A673 (cell line): Measurements from ENCODE around the gene NDST4. TPM values are rescaled to one million over a fixed set of nuclear protein-coding genes. Genes with fewer than 3 reads are reported as not detected.

ENCODE experiments used
- Bru-seq: library from RNA; stranded (reverse); fragments of 400-500 nt; gene quantifications from one replicate; lab custom pipeline; 2021; lab: Mats Ljungman, UMichigan
- BruChase-seq, 2 experiments: library from RNA; stranded (reverse); fragments of 400-500 nt; gene quantifications; one replicate each; lab custom pipeline; 2021; lab: Mats Ljungman, UMichigan
- BruUV-seq: library from RNA; stranded (reverse); fragments of 400-500 nt; replicated peaks from 2 replicates; lab custom pipeline; 2021; lab: Mats Ljungman, UMichigan
- CTCF ChIA-PET: fragments of 300-600 bp; sonication (Branson Sonifier 250); formaldehyde crosslinking; loops from one replicate; lab custom pipeline; 2022; ENCODE audit warnings: antibody characterized with exemption; lab: Charles Lee
- POLR2A ChIA-PET: fragments of 300-600 bp; sonication (Branson Sonifier 250); formaldehyde crosslinking; loops from one replicate; lab custom pipeline; 2022; ENCODE audit warnings: antibody characterized with exemption; ENCODE audit not compliant: low non-redundant PET; lab: Charles Lee
- DNase-seq: peaks from one replicate; pipeline ENCODE4 v3.0.0-alpha.2; 2015; ENCODE audit warnings: low spot score
- H3K27ac ChIP-seq: fragments of 200-600 bp; sonication (generic); 2 replicates; pipeline ENCODE4 v1.5.1; 2016; ENCODE audit warnings: mixed run types, low read depth, mild to moderate bottlenecking, mixed read lengths, antibody characterized with exemption, low read length; ENCODE audit not compliant: poor library complexity, severe bottlenecking
- H3K27me3 ChIP-seq: fragments of 200-600 bp; sonication (generic); replicated peaks from 2 replicates; pipeline ENCODE4 v1.6.1; 2017; ENCODE audit warnings: mixed run types, low read depth, mild to moderate bottlenecking, mixed read lengths, antibody characterized with exemption, low read length; ENCODE audit not compliant: insufficient read depth, poor library complexity
- H3K36me3 ChIP-seq: fragments of 200-600 bp; sonication (generic); 2 replicates; pipeline ENCODE4 v1.6.1; 2016; ENCODE audit warnings: mixed run types, mild to moderate bottlenecking, mixed read lengths, antibody characterized with exemption, low read length; ENCODE audit not compliant: insufficient read depth, poor library complexity, severe bottlenecking
- H3K4me1 ChIP-seq: fragments of 200-600 bp; sonication (generic); 2 replicates; pipeline ENCODE4 v1.6.1; 2017; ENCODE audit warnings: mixed run types, mild to moderate bottlenecking, mixed read lengths, antibody characterized with exemption, low read length; ENCODE audit not compliant: insufficient read depth, poor library complexity, severe bottlenecking
- H3K4me3 ChIP-seq: fragments of 200-600 bp; sonication (generic); 2 replicates; pipeline ENCODE4 v1.5.1; 2016; ENCODE audit warnings: low read depth, mixed run types, mild to moderate bottlenecking, mixed read lengths, low read length; ENCODE audit not compliant: poor library complexity, severe bottlenecking
- H3K9me3 ChIP-seq: fragments of 200-600 bp; sonication (generic); 2 replicates; pipeline ENCODE4 v1.6.1; 2016; ENCODE audit warnings: mixed run types, low read depth, mild to moderate bottlenecking, mixed read lengths, antibody characterized with exemption, low read length; ENCODE audit not compliant: poor library complexity, severe bottlenecking
- CTCF ChIP-seq: fragments of 300-800, 200-600 bp; sonication (generic); conservative IDR thresholded peaks from 2 replicates; pipeline ENCODE4 v1.5.1; 2017; ENCODE audit warnings: low read depth, mild to moderate bottlenecking, antibody characterized with exemption, low read length, moderate library complexity, mixed read lengths
- EZH2 ChIP-seq: fragments of 200-600 bp; sonication (generic); IDR thresholded peaks from 2 replicates; pipeline ENCODE4 v1.6.1; 2017; ENCODE audit warnings: borderline replicate concordance, low read depth, mild to moderate bottlenecking, mixed read lengths, antibody characterized with exemption, low read length; ENCODE audit not compliant: poor library complexity, severe bottlenecking
- intact Hi-C: fragments of 100-400 bp; cut with micrococcal nuclease; formaldehyde crosslinking; loops from one replicate; pipeline ENCODE4 v1.10.0; 2022; ENCODE audit not compliant: unreplicated experiment
- long read RNA-seq: library from polyadenylated mRNA; stranded (forward); transcript quantifications from one replicate; pipeline ENCODE4 v2.0.0, GENCODE V29; 2022
- total RNA-seq: library from RNA; stranded (reverse); gene quantifications from 2 replicates; pipeline ENCODE4 v1.2.3, GENCODE V29; 2021

NDST4 gene
- total RNA-seq (32.8 and 38.9 TPM in 2 replicates), Bru-seq, nascent RNA (percentile 95 among the genes with signal in this experiment), BruChase-seq, experiment 1, labeled RNA remaining after a 2-hour chase (percentile 88 among the genes with signal in this experiment), BruChase-seq, experiment 2, labeled RNA remaining after a 6-hour chase (percentile 74 among the genes with signal in this experiment)
- long read RNA-seq, transcript NDST4-201 (14 exons, 3,351 nt), result major isoform, 12 of 93 reads
- long read RNA-seq, partial matches to known transcripts, result 20 of 93 reads
- long read RNA-seq, other reads (novel, unspliced or antisense), result 61 of 93 reads

DNA sequence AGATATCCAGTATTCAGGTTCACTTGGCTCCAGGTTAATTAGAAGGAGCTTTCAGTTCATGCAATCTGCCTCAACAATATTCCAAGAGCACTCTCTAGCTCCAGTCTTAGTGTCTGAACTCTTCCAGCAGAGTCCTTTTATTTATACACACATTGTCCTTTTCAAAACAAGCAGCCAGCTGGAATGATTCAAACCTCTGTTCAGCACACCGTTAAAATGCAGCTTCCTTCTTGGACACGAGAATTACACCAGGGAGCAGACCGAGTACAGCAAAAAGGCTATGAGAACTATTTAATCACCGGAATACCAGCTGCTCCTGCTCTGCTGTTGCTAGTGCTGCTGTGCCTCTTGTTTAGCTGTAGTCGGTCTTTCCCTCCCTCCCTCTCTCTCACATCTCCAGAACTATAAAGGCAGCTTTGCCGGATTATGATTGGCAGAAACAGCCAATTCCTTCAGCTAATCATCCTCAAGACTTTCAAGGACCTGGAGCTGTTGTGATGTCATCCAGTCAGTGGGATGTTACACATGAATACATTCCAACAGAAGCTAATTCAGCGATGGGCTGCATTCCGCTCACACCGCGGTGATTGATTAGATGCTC lies at the start of gene NDST4:
NDST4 (minus strand) TSS at position 115 of the 601 bp plus-strand sequence. CDS start 36,584 bp downstream, outside the sequence.
- H3K9me3 ChIP-seq, result no peaks in the 10 kb centered on the region
- no peaks in the 10 kb centered on the region for H3K36me3 ChIP-seq
- no TSS peak for BruUV-seq
- H3K4me1 ChIP-seq, result peaks cover 23% of the 10 kb centered on the region
- DNase-seq, result peak; percentile 98
- ChIA-PET POLR2A (interaction anchor here (0.6 to 0.7 kb wide), 3 partner anchors 15 to 752 kb away, joined by 3 read pairs; no protein-coding TSS in a partner anchor), CTCF (no interaction called here)
- no peak for TF ChIP-seq CTCF
- no peaks in the 10 kb centered on the region for H3K27me3 ChIP-seq
- peak within 1 kb of the TSS; percentile 56 for H3K4me3 ChIP-seq
- intact Hi-C loops, result loop anchor here (2.0 to 5.0 kb wide), 3 partner anchors 115 to 726 kb away; no protein-coding TSS in a partner anchor
- H3K27ac ChIP-seq, result peak within 1 kb of the TSS; percentile 81

- CTCF ChIA-PET, result no interaction called here
These were observed 45.7 kb upstream of the NDST4 start for GRCh38 chr4:115159141-115159540.

GRCh38 chr4:115158296-115158695 lies 44.9 kb upstream of the NDST4 start:
- no peak for TF ChIP-seq EZH2
- no peak for TF ChIP-seq CTCF
- BruUV-seq, result no TSS peak
- Histone ChIP-seq H3K27ac (no peak overlapping the region), H3K9me3 (no peaks in the 10 kb centered on the region), H3K36me3 (no peaks in the 10 kb centered on the region), H3K4me1 (no peaks in the 10 kb centered on the region), H3K27me3 (no peaks in the 10 kb centered on the region), H3K4me3 (no peak overlapping the region)
- intact Hi-C loops, result loop anchor here (10.0 kb wide), 2 partner anchors 377 to 697 kb away; no protein-coding TSS in a partner anchor
- CTCF ChIA-PET, result no interaction called here
- POLR2A ChIA-PET, result interaction anchor here (0.6 kb wide), 1 partner anchor 443 kb away, joined by 3 read pairs; no protein-coding TSS in a partner anchor
- DNase-seq, result no peak

More at GRCh38 chr4:115159141-115159540, 45.7 kb upstream of the NDST4 start:
- intact Hi-C loops, result loop anchor here (10.0 kb wide), 2 partner anchors 376 to 696 kb away; no protein-coding TSS in a partner anchor
- BruUV-seq, result no TSS peak
- H3K36me3 ChIP-seq, result no peaks in the 10 kb centered on the region
- H3K9me3 ChIP-seq, result no peaks in the 10 kb centered on the region
- no peak for DNase-seq
- TF ChIP-seq EZH2, result no peak
- no peak for TF ChIP-seq CTCF
- no peaks in the 10 kb centered on the region for H3K27me3 ChIP-seq
- no peak overlapping the region for H3K4me3 ChIP-seq
- H3K27ac ChIP-seq, result no peak overlapping the region
- POLR2A ChIA-PET, result no interaction called here
- no peaks in the 10 kb centered on the region for H3K4me1 ChIP-seq
